Measurements from ENCODE around the gene FGF14. TPM values are rescaled to one million over a fixed set of nuclear protein-coding genes. Genes with fewer than 3 reads are reported as not detected.

Gene FGF14
- total and polyA plus RNA-seq, 2 donors from 2014 or later = 0.47 to 3.3 TPM

DNA sequence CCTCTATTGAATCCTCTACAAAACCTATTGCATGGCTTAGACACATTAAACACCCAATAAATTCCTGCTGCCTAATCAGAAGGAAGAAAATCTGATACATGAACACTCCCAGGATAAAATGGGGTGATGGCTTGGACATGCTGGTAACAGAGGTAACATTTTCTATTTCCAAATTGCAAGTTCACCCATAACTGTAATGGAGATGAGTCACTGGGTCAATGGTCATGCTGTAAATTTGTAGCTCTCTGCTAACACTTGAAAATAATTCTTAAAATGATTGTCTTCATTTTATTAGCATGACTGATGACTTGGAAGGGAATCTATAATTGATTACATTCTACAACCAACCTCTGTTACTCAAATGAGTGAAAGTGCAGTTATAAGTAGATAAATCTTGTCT, 434.1 kb downstream of the FGF14 start:
- DNase-seq = no peak
- no peak for TF ChIP-seq CTCF (IDR thresholded peaks at IDR 0.05; ENCODE audit: borderline replicate concordance, extremely low read depth, insufficient read depth)
- Histone ChIP-seq H3K9ac (ENCODE audit: low read length in 3 of 3) (no peak overlapping the region), H3K36me3 (ENCODE audit: control insufficient read depth in 2 of 3, insufficient read depth in 3 of 3, low read length in 3 of 3) (no peaks in the 10 kb centered on the region), H3K4me3 (ENCODE audit: low read length in 3 of 3) (no peak overlapping the region), H3K27me3 (ENCODE audit: control insufficient read depth, insufficient read depth, low read length) (no peaks in the 10 kb centered on the region), H3K4me1 (ENCODE audit: control insufficient read depth in 2 of 3, insufficient read depth in 2 of 3, low read depth in 1 of 3, low read length in 3 of 3) (no peaks in the 10 kb centered on the region), H3K27ac (ENCODE audit: low read depth in 2 of 2, low read length in 2 of 2) (no peak overlapping the region), H3K9me3 (ENCODE audit: control insufficient read depth in 2 of 3, insufficient read depth in 1 of 3, low read length in 3 of 3) (no peaks in the 10 kb centered on the region)
- no peak for FAIRE-seq
- intact Hi-C loops (cut with DNase I) = no loop called here

DNA sequence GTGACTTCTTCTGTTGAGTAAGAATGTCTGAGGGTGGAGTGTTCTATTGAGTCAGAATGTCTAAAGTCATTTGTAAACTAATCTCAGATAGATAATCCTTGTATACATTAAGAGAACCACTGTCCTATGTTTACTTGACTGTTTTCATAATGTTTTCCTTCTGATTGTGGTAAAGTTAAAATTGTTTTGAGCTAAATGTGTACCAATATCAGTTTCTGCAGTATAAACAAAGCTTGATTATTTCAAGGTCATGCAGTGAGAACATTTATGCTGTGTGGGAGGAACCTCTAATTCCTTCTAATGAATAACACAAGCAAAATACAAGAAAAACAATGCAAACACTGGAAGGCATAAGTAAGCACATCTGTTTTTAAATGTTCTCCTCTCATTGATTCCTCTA, 434.6 kb downstream of the FGF14 start:
- Histone ChIP-seq H3K36me3 (ENCODE audit: control insufficient read depth in 2 of 3, insufficient read depth in 3 of 3, low read length in 3 of 3) (no peaks in the 10 kb centered on the region), H3K27ac (ENCODE audit: low read depth in 2 of 2, low read length in 2 of 2) (no peak overlapping the region), H3K27me3 (ENCODE audit: control insufficient read depth, insufficient read depth, low read length) (no peaks in the 10 kb centered on the region), H3K9me3 (ENCODE audit: control insufficient read depth in 2 of 3, insufficient read depth in 1 of 3, low read length in 3 of 3) (no peaks in the 10 kb centered on the region), H3K4me1 (ENCODE audit: control insufficient read depth in 2 of 3, insufficient read depth in 2 of 3, low read depth in 1 of 3, low read length in 3 of 3) (no peaks in the 10 kb centered on the region), H3K4me3 (ENCODE audit: low read length in 3 of 3) (no peak overlapping the region), H3K9ac (ENCODE audit: low read length in 3 of 3) (no peak overlapping the region)
- DNase-seq (no peak), FAIRE-seq (no peak)
- intact Hi-C loops (cut with DNase I) = no loop called here
- no peak for TF ChIP-seq CTCF (IDR thresholded peaks at IDR 0.05; ENCODE audit: borderline replicate concordance, extremely low read depth, insufficient read depth)

- H3K27me3 ChIP-seq (ENCODE audit: control insufficient read depth, insufficient read depth, low read length) = no peaks in the 10 kb centered on the region
- H3K4me3 ChIP-seq (ENCODE audit: low read length in 3 of 3) = no peak overlapping the region
- FAIRE-seq (no peak), DNase-seq (no peak)
- intact Hi-C loops (cut with DNase I) = no loop called here
- H3K27ac ChIP-seq (ENCODE audit: low read depth in 2 of 2, low read length in 2 of 2) = no peak overlapping the region
- no peaks in the 10 kb centered on the region for H3K9me3 ChIP-seq (ENCODE audit: control insufficient read depth in 2 of 3, insufficient read depth in 1 of 3, low read length in 3 of 3)
- no peaks in the 10 kb centered on the region for H3K4me1 ChIP-seq (ENCODE audit: control insufficient read depth in 2 of 3, insufficient read depth in 2 of 3, low read depth in 1 of 3, low read length in 3 of 3)
- H3K36me3 ChIP-seq (ENCODE audit: control insufficient read depth in 2 of 3, insufficient read depth in 3 of 3, low read length in 3 of 3) = no peaks in the 10 kb centered on the region
- TF ChIP-seq CTCF (IDR thresholded peaks at IDR 0.05; ENCODE audit: borderline replicate concordance, extremely low read depth, insufficient read depth) = no peak
- no peak overlapping the region for H3K9ac ChIP-seq (ENCODE audit: low read length in 3 of 3)
These were observed 436.8 kb downstream of the FGF14 start for GRCh38 chr13:101965096-101965495.

DNA sequence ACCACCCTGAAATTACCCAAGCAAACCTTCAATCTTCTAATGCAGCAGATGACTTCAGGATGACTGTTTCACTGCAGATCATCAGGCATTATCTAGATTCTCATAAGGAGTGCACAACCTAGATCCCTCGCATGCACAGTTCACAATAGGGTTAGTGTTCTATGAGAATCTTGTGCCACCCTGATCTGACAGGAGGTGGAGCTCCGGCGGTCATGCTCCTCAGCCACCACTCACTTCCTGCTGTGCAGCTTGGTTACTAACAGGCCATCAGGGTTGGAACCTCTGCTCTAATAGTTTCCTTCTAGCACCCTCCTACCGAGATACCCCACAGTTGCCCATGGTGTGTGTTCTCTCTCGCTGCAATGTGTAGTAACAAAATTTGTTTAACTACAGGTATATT, 442.8 kb downstream of the FGF14 start:
- H3K4me3 ChIP-seq (ENCODE audit: low read length in 3 of 3) = no peak overlapping the region
- H3K9ac ChIP-seq (ENCODE audit: low read length in 3 of 3) = no peak overlapping the region
- DNase-seq = no peak
- no peaks in the 10 kb centered on the region for H3K9me3 ChIP-seq (ENCODE audit: control insufficient read depth in 2 of 3, insufficient read depth in 1 of 3, low read length in 3 of 3)
- no peak for FAIRE-seq
- no peak overlapping the region for H3K27ac ChIP-seq (ENCODE audit: low read depth in 2 of 2, low read length in 2 of 2)
- H3K4me1 ChIP-seq (ENCODE audit: control insufficient read depth in 2 of 3, insufficient read depth in 2 of 3, low read depth in 1 of 3, low read length in 3 of 3) = no peaks in the 10 kb centered on the region
- no peaks in the 10 kb centered on the region for H3K27me3 ChIP-seq (ENCODE audit: control insufficient read depth, insufficient read depth, low read length)
- intact Hi-C loops (cut with DNase I) = no loop called here
- H3K36me3 ChIP-seq (ENCODE audit: control insufficient read depth in 2 of 3, insufficient read depth in 3 of 3, low read length in 3 of 3) = no peaks in the 10 kb centered on the region
- no peak for TF ChIP-seq CTCF (IDR thresholded peaks at IDR 0.05; ENCODE audit: borderline replicate concordance, extremely low read depth, insufficient read depth)

Measured in kidney (tissue), 14 donors.